Activated naive CD4-positive, alpha-beta T cell (primary cell): ENCODE results near the gene DOCK1.

Source experiments
- DNase-seq, 4 experiments: peaks; one replicate each; lab custom pipeline; 2025; lab: John Stamatoyannopoulos, UW

Gene DOCK1

GRCh38 chr10:127354255-127354654 is 449.0 kb downstream of the DOCK1 start:
- DNase-seq, result no peak

- DNase-seq, result no peak
Measured at GRCh38 chr10:127354992-127355391, 449.8 kb downstream of the DOCK1 start.

GRCh38 chr10:127356360-127356759 is 451.1 kb downstream of the DOCK1 start:
- no peak for DNase-seq

GRCh38 chr10:127357265-127357664 is 452.0 kb downstream of the DOCK1 start:
- no peak for DNase-seq

- DNase-seq, result no peak
Measured at GRCh38 chr10:127358337-127358736, 453.1 kb downstream of the DOCK1 start.

- no peak for DNase-seq
Measured at GRCh38 chr10:127364034-127364433, 458.8 kb downstream of the DOCK1 start.

- DNase-seq, result no peak
Measured at GRCh38 chr10:127368101-127368500, 462.9 kb downstream of the DOCK1 start.

GRCh38 chr10:127368929-127369328 is 463.7 kb downstream of the DOCK1 start:
- no peak for DNase-seq

GRCh38 chr10:127370601-127371000 is 465.4 kb downstream of the DOCK1 start:
- no peak for DNase-seq

GRCh38 chr10:127372361-127372760 is 467.1 kb downstream of the DOCK1 start:
- DNase-seq, result no peak

GRCh38 chr10:127374074-127374680 is 468.9 kb downstream of the DOCK1 start:
- no peak for DNase-seq

- no peak for DNase-seq
Measured at GRCh38 chr10:127374901-127375300, 469.7 kb downstream of the DOCK1 start.

- DNase-seq, result no peak
Measured at GRCh38 chr10:127375461-127375860, 470.2 kb downstream of the DOCK1 start.

- DNase-seq, result no peak
Measured at GRCh38 chr10:127376071-127376470, 470.8 kb downstream of the DOCK1 start.

GRCh38 chr10:127378628-127379027 is 473.4 kb downstream of the DOCK1 start:
- DNase-seq, result no peak

GRCh38 chr10:127384532-127384931 is 479.3 kb downstream of the DOCK1 start:
- no peak for DNase-seq

- DNase-seq, result no peak
Measured at GRCh38 chr10:127385066-127385465, 479.8 kb downstream of the DOCK1 start.

- DNase-seq, result no peak
Measured at GRCh38 chr10:127386606-127387327, 481.5 kb downstream of the DOCK1 start.

- DNase-seq, result no peak
Measured at GRCh38 chr10:127391875-127392274, 486.6 kb downstream of the DOCK1 start.

GRCh38 chr10:127392351-127393235 is 487.4 kb downstream of the DOCK1 start:
- DNase-seq, result no peak

- no peak for DNase-seq
Measured at GRCh38 chr10:127398140-127398970, 493.1 kb downstream of the DOCK1 start.

- DNase-seq, result no peak
Measured at GRCh38 chr10:127398971-127399365, 493.7 kb downstream of the DOCK1 start.
